MM.1S (cell line): ENCODE measurements around the gene TTC24.

Source experiments
- DNase-seq: peaks from one replicate; pipeline ENCODE4 v3.0.0-alpha.2; 2015
- H2AFZ ChIP-seq: fragments of 300-600 bp; sonication (generic); 2 replicates; pipeline ENCODE4 v1.6.0; 2016; ENCODE audit warnings: antibody characterized with exemption, low read length
- H3F3A ChIP-seq: fragments of 300-600 bp; sonication (generic); 2 replicates; pipeline ENCODE4 v1.6.1; 2016; ENCODE audit warnings: mild to moderate bottlenecking, antibody characterized with exemption, low read length, moderate library complexity, mixed read lengths; ENCODE audit not compliant: insufficient read depth
- H3K27ac ChIP-seq: fragments of 300-600 bp; sonication (generic); 2 replicates; pipeline ENCODE4 v1.5.1; 2016; ENCODE audit warnings: mild to moderate bottlenecking, low read length
- H3K27me3 ChIP-seq: fragments of 300-600 bp; sonication (generic); replicated peaks from 2 replicates; pipeline ENCODE4 v1.6.0; 2016; ENCODE audit warnings: low read length; ENCODE audit not compliant: insufficient read depth
- H3K36me3 ChIP-seq: fragments of 300-600 bp; sonication (generic); replicated peaks from 2 replicates; pipeline ENCODE4 v1.6.1; 2016; ENCODE audit warnings: mild to moderate bottlenecking, low read length, mixed read lengths; ENCODE audit not compliant: insufficient read depth
- H3K4me1 ChIP-seq: fragments of 300-600 bp; sonication (generic); 2 replicates; pipeline ENCODE4 v1.6.1; 2016; ENCODE audit warnings: low read length, mixed read lengths
- H3K4me2 ChIP-seq: fragments of 300-600 bp; sonication (generic); 2 replicates; pipeline ENCODE4 v1.6.0; 2016; ENCODE audit warnings: low read depth, low read length
- H3K4me3 ChIP-seq: fragments of 300-600 bp; sonication (generic); 2 replicates; pipeline ENCODE4 v1.5.1; 2016; ENCODE audit warnings: low read length, mixed read lengths
- H3K79me2 ChIP-seq: fragments of 300-600 bp; sonication (generic); 2 replicates; pipeline ENCODE4 v1.6.1; 2016; ENCODE audit warnings: mixed run types, low read length, mixed read lengths
- H3K9ac ChIP-seq: fragments of 300-600 bp; sonication (generic); 2 replicates; pipeline ENCODE4 v1.6.1; 2016; ENCODE audit warnings: low read length, mixed read lengths
- H3K9me2 ChIP-seq: fragments of 300-600 bp; sonication (generic); replicated peaks from 2 replicates; pipeline ENCODE4 v1.6.1; 2016; ENCODE audit warnings: mild to moderate bottlenecking, low read length, mixed read lengths; ENCODE audit not compliant: insufficient read depth
- H3K9me3 ChIP-seq: fragments of 300-600 bp; sonication (generic); replicated peaks from 2 replicates; pipeline ENCODE4 v1.6.1; 2016; ENCODE audit warnings: mild to moderate bottlenecking, low read length, mixed read lengths; ENCODE audit not compliant: insufficient read depth
- H4K20me1 ChIP-seq: fragments of 300-600 bp; sonication (generic); 2 replicates; pipeline ENCODE4 v1.6.1; 2016; ENCODE audit warnings: mild to moderate bottlenecking, low read length, moderate library complexity, mixed read lengths; ENCODE audit not compliant: insufficient read depth
- EZH2 ChIP-seq: fragments of 300-600 bp; sonication (generic); optimal IDR thresholded peaks from 2 replicates; pipeline ENCODE3; 2017; ENCODE audit warnings: low read depth, mild to moderate bottlenecking, antibody characterized with exemption, low read length, mixed read lengths
- EZH2phosphoT487 ChIP-seq: fragments of 300-600 bp; sonication (generic); IDR thresholded peaks from 2 replicates; pipeline ENCODE4 v1.6.1; 2018; ENCODE audit warnings: antibody characterized with exemption, low read length
- TF ChIP-seq, protein P1 (sequence below): fragments of 300-600 bp; sonication (generic); IDR thresholded peaks from 2 replicates; pipeline ENCODE4 v1.5.1; 2016; ENCODE audit warnings: antibody characterized with exemption, low read length, mixed read lengths

TTC24 gene

DNA sequence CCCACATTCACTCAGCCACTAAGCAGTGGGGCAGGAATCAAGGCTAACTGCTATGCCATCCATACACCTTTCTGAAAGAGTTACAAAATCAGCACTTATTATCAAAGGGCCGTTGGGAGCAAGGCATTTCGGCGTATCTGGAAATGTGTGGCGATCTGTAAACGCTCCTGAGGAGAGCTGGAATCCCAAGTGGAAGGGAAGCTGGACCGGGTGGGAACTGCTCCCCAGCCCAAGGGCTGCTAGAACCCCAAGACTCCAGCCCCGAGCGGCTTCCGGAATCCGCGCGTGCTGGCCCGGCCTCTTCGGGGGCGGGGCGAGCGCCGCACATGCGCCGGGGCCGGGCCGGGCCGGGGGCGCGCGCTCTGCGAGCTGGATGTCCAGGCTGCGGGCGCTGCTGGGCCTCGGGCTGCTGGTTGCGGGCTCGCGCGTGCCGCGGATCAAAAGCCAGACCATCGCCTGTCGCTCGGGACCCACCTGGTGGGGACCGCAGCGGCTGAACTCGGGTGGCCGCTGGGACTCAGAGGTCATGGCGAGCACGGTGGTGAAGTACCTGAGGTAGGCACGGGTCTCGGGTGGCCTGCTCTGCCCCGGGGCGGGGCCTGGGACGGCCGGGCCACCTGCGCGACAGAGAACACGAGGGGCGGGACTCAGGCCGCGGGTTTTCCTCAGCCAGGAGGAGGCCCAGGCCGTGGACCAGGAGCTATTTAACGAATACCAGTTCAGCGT is 12.1 kb downstream of the TTC24 start, which contains the start of gene NAXE:
Gene NAXE (plus strand): TSS at position 345 of the 726 bp plus-strand sequence. CDS start 29 bp downstream, at position 374.
- peak within 1 kb of the TSS; percentile 94 for H3K4me3 ChIP-seq
- H3K27ac ChIP-seq = peak within 1 kb of the TSS; percentile 37; the same call in 1 of the 2 replicates
- H3F3A ChIP-seq = peaks cover 35% of the 10 kb centered on the region
- no peaks in the 10 kb centered on the region for H4K20me1 ChIP-seq
- peak within 1 kb of the TSS; percentile 86 for H3K9ac ChIP-seq
- no peaks in the 10 kb centered on the region for H3K9me3 ChIP-seq
- peaks cover 3% of the 10 kb centered on the region; the same call in 1 of the 2 replicates for H3K36me3 ChIP-seq
- peak within 1 kb of the TSS; percentile 87 for H2AFZ ChIP-seq
- peaks cover 27% of the 10 kb centered on the region for H3K79me2 ChIP-seq
- DNase-seq = peak; percentile 88
- no peak for TF ChIP-seq EZH2phosphoT487
- TF ChIP-seq, protein P1, sequence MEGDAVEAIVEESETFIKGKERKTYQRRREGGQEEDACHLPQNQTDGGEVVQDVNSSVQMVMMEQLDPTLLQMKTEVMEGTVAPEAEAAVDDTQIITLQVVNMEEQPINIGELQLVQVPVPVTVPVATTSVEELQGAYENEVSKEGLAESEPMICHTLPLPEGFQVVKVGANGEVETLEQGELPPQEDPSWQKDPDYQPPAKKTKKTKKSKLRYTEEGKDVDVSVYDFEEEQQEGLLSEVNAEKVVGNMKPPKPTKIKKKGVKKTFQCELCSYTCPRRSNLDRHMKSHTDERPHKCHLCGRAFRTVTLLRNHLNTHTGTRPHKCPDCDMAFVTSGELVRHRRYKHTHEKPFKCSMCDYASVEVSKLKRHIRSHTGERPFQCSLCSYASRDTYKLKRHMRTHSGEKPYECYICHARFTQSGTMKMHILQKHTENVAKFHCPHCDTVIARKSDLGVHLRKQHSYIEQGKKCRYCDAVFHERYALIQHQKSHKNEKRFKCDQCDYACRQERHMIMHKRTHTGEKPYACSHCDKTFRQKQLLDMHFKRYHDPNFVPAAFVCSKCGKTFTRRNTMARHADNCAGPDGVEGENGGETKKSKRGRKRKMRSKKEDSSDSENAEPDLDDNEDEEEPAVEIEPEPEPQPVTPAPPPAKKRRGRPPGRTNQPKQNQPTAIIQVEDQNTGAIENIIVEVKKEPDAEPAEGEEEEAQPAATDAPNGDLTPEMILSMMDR = no peak
- TF ChIP-seq EZH2 = no peak
- peak within 1 kb of the TSS; percentile 91 for H3K4me2 ChIP-seq
- no peaks in the 10 kb centered on the region for H3K9me2 ChIP-seq
- H3K27me3 ChIP-seq = no peaks in the 10 kb centered on the region
- peaks cover 20% of the 10 kb centered on the region for H3K4me1 ChIP-seq

- peaks cover 9% of the 10 kb centered on the region; the same call in 1 of the 2 replicates for H3K36me3 ChIP-seq
- peak overlapping the region; percentile 87 for H2AFZ ChIP-seq
- peaks cover 34% of the 10 kb centered on the region for H3K79me2 ChIP-seq
- no peaks in the 10 kb centered on the region for H3K9me2 ChIP-seq
- no peak for DNase-seq
- H3K4me1 ChIP-seq = peaks cover 20% of the 10 kb centered on the region
- no peaks in the 10 kb centered on the region for H3K9me3 ChIP-seq
- H3K4me2 ChIP-seq = peak overlapping the region; percentile 91
- TF ChIP-seq EZH2 (no peak), EZH2phosphoT487 (no peak)
- TF ChIP-seq, protein P1 = no peak
- peak overlapping the region; percentile 94 for H3K4me3 ChIP-seq
- peak overlapping the region; percentile 86 for H3K9ac ChIP-seq
- peak overlapping the region; percentile 35; the same call in 1 of the 2 replicates for H3K27ac ChIP-seq
- H3F3A ChIP-seq = peaks cover 35% of the 10 kb centered on the region
- H4K20me1 ChIP-seq = no peaks in the 10 kb centered on the region
- no peaks in the 10 kb centered on the region for H3K27me3 ChIP-seq
Measured at GRCh38 chr1:156592158-156592909, 12.8 kb downstream of the TTC24 start.

DNA sequence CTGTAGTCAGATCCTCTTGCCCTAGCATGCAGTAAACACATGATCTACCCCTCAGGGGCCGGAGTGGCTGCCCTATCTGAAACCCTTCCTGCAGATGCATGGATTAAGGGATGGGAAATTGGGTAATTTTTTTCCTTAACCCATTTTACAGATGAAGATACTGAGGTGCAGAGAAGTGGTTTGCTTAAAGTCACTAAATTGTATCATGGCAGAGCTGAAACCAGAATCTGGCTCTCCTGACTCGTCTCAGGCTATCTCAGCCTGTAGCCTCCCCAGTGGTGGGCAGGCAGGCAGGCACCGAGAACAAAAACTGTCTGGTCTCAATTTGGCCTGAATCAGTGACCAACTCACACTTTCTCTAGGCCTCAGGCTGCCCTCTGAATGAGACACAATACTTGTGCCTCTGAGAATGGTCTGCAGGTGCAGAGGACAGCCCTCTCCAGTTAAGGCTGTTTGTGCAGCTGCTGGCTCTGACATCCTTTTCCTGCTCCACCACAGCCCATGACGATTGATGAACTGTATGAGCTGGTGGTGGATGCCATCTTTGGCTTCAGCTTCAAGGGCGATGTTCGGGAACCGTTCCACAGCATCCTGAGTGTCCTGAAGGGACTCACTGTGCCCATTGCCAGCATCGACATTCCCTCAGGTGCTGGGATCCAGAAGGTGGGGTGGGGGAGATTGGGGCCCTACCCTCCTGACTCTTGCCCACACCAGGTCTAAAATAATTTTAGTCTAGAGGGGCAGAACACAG is 13.6 kb downstream of the TTC24 start:
- Histone ChIP-seq H3K27ac (peak overlapping the region; percentile 29; the same call in 1 of the 2 replicates), H3K27me3 (no peaks in the 10 kb centered on the region), H3K4me2 (peak overlapping the region; percentile 91; the same call in 1 of the 2 replicates), H4K20me1 (no peaks in the 10 kb centered on the region), H3K4me1 (peaks cover 20% of the 10 kb centered on the region), H3K9ac (0 out of 2 replicates have a peak overlapping the region, but pooled peaks have one; percentile 86), H3K9me3 (no peaks in the 10 kb centered on the region), H3K9me2 (no peaks in the 10 kb centered on the region), H3K79me2 (peaks cover 42% of the 10 kb centered on the region), H3F3A (peaks cover 37% of the 10 kb centered on the region), H2AFZ (no peak overlapping the region), H3K36me3 (peaks cover 16% of the 10 kb centered on the region; the same call in 1 of the 2 replicates), H3K4me3 (0 out of 2 replicates have a peak overlapping the region, but pooled peaks have one; percentile 94)
- TF ChIP-seq EZH2 (no peak), EZH2phosphoT487 (no peak)
- TF ChIP-seq, protein P1 = no peak
- DNase-seq = peak; percentile 59
